GM18507 (cell line): ENCODE measurements around the gene GPR150.
"Not testable (repeated sequence)": the region's sequence is repeated elsewhere in the genome, so short reads cannot be mapped to it uniquely, and the experiment has no call there.

ENCODE experiments used
- DNase-seq: peaks from one replicate; pipeline ENCODE4 v3.0.0; 2011; ENCODE audit warnings: low read depth; ENCODE audit not compliant: insufficient read length; ENCODE audit errors: extremely low spot score
- FAIRE-seq: peaks from 2 replicates; lab custom pipeline; 2011; peaks lifted over from hg19 to GRCh38; lab: Jason Lieb, UNC

The GPR150 gene

GRCh38 chr5:95621839-95622629 is 2.1 kb downstream of the GPR150 start:
- DNase-seq = no peak
- no peak for FAIRE-seq

- DNase-seq = no peak
- no peak for FAIRE-seq
These were observed 3.8 kb downstream of the GPR150 start for GRCh38 chr5:95623706-95624105.

- DNase-seq (no peak), FAIRE-seq (no peak)
These were observed 4.5 kb downstream of the GPR150 start for GRCh38 chr5:95624368-95624767.

GRCh38 chr5:95626701-95627100 is 6.8 kb downstream of the GPR150 start:
- FAIRE-seq = no peak
- no peak for DNase-seq

DNA sequence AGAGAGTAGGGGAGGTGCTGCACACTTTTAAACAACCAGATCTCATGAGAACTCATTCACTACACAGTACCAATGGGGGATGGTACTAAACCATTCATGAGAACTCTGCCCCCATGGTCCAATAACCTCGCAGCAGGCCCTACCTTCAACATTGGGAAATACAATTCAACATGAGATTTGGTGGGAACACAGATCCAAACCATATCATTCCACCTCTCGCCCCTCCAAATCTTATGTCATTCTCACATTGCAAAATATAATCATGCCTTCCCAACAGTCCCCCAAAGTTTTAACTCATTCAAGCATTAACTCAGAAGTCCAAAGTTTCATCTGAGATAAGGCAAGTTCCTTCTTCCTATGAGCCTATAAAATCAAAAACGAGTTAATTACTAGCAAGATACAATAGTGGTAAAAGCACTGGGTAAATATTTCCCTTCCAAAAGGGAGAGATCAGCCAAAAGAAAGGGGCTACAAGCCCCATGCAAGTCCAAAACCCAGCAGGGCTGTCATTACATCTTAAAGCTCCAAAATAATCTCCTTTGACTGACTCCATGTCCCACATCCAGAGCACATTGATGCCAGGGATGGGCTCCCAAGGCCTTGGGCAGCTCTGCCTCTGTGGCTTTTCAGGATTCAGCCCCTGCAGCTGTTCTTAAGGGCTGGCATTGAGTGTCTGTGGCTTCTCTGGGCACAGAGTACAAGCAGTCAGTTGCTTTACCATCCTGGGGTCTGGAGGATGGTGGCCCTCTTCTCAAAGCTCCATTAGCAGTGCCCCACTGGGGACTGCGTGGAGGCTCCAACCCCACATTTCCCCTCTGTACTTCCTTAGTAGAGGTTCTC is 8.3 kb downstream of the GPR150 start:
- FAIRE-seq (no peak), DNase-seq (no peak)

DNA sequence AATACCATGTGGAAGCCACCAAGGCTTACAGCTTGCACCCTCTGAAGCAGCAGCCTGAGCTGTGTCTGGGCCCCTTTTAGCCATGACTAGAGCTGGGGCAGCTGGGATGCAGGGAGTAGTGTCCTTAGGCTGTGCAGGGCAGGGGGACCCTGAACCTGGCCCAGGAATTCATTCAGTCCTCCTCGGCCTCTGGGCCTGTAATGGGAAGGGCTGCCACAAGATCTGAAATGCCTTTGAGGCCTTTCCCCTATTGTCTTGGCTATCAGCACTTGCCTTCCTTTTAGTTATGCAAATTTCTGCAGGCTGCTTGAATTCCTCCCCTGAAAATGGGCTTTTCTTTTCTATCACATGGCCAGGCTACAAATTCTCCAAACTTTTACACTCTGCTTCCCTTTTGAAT is 9.0 kb downstream of the GPR150 start:
- no peak for FAIRE-seq
- DNase-seq = no peak

- no peak for DNase-seq
- no peak for FAIRE-seq
These were observed 10.6 kb downstream of the GPR150 start for GRCh38 chr5:95630394-95630917.

DNA sequence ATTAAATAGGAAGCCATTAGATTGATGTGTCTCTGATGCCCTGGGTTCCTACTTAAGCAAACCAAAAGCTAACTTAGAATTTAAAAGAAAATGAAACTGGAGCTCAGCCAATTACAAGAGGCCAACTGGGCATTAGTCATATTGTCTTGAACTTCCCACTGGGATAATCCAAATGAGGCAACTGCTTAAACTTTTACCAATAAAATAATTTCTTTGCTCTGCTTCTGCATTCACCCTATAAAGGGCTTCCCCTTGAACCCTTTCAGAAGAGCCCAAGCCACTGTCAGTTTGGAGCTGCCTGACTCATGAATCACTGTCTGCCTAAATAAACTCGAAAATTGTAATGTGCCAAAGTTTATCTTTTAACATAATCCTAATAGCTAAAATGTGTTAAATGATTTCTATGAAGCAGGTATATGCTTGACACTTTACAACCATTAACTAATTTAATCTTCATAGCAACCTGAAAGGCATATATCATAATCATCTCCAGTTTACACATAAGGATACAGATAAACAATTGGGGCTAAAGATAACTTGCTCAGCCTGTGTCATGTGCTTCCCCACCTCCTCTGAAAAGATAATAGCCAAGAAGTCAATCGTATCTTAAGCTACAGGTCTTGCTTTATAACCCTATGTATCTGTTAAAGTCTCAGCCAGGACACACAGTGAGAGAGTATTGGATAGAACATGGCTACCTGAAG is 11.5 kb downstream of the GPR150 start:
- FAIRE-seq = no peak
- DNase-seq = no peak

- DNase-seq (no peak), FAIRE-seq (peak; percentile 74)
These were observed 12.2 kb downstream of the GPR150 start for GRCh38 chr5:95631991-95632675.

DNA sequence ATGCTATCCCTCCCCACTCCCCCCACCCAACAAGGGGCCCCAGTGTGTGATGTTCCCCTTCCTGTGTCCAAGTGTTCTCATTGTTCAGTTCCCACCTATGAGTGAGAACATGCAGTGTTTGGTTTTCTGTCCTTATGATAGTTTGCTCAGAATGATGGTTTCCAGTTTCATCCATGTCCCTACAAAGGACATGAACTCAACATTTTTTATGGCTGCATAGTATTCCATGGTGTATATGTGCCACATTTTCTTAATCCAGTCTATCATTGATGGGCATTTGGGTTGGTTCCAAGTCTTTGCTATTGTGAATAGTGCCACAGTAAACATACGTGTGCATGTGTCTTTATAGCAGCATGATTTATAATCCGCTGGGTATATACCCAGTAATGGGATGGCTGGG is 13.1 kb downstream of the GPR150 start:
- DNase-seq, FAIRE-seq: not testable (repeated sequence)

- FAIRE-seq (no peak), DNase-seq (no peak)
These were observed 13.8 kb downstream of the GPR150 start for GRCh38 chr5:95633671-95634070.

DNA sequence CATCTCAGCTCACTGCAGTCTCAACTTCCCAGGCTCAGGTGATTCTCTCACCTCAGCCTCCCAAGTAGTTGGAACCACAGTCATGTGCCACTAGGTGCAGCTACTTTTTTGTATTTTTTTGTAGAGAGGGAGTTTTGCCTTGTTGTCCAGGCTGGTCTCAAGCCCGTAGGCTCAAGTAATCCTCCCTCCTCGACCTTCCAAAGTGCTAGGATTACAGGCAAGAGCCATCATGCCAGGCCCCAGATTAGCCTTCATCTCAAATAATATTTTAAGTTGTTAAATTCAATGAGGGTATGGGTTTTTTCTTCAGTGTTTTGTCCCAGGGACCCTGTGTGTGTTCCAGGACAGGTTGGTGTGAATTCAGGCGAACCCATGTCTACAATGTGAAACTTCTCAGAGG is 14.2 kb downstream of the GPR150 start:
- DNase-seq (no peak), FAIRE-seq (no peak)

GRCh38 chr5:95638632-95639031 is 18.7 kb downstream of the GPR150 start:
- DNase-seq (no peak), FAIRE-seq (no peak)

DNA sequence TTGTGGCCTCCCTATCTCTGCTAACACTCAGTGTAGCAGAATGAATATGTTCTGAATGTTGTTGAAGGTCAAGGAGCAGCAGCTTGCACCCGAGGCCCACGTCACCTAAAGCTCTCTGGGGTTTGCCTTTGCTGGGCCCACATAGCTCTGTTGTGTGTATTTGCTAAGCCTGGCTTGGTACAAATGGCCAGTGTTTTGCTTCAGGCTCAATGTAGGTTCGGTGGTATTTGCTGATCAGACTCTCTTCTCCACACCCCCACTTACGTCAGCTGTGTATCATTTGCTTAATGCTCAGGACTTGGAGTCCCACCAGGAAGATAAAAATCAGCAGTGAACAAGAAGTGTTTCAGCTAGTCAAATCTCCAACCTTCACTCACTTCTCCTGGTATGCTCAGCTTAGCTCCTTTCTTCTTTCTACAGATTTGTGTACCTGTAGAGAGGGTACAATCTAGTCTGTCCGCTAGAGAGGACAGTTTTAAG is 21.9 kb downstream of the GPR150 start:
- DNase-seq = no peak

GRCh38 chr5:95643152-95643551 is 23.3 kb downstream of the GPR150 start:
- FAIRE-seq = no peak
- no peak for DNase-seq

More for the DNA sequence above, 21.9 kb downstream of the GPR150 start:
- no peak for FAIRE-seq

DNA sequence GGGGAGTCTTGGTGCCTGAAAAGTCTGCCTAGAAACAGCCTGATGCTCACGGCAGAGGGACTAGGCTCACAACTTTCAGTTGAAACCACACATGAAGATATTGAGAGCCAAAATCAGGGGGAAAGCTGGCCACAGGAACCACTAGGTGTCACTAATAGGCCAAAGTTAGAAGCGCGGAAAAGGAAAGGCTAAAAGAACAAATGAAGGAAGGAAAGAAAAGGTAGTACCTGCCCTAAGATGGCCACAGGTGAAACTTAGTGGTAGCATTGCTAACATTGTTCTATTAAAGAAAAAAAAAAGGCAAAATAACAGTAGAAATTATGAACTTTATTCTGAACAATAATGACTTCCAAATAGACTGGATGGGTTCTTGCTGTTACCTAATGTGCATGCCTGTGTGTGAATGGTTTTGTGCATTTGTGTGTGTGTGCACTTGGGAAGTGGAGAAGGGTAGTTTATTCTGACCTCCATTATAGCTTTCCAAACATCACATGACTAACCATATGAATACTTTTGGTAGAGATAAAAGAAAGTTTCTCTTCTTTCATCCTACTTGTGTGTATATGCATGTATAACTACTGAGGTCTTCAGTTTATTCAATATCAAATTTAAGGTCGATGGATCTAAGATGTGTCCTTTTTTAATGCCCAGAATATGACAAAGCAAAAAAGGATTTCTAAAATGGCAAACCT is 24.6 kb downstream of the GPR150 start:
- FAIRE-seq (peak; percentile 83), DNase-seq (no peak)

DNA sequence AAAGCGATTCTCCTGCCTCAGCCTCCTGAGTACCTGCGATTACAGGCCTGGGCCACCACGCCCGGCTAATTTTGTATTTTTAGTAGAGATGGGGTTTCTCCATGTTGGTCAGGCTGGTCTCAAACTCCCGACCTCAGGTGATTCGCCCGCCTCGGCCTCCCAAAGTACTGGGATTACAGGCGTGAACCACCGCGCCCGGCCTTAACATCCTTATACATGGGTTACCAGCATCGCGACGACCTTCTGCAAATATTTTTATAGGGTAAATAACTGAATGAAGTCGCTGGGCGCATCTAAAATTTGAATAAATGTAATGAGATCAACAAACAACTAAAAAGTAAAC is 26.3 kb downstream of the GPR150 start:
- not testable (repeated sequence) for DNase-seq, FAIRE-seq

DNA sequence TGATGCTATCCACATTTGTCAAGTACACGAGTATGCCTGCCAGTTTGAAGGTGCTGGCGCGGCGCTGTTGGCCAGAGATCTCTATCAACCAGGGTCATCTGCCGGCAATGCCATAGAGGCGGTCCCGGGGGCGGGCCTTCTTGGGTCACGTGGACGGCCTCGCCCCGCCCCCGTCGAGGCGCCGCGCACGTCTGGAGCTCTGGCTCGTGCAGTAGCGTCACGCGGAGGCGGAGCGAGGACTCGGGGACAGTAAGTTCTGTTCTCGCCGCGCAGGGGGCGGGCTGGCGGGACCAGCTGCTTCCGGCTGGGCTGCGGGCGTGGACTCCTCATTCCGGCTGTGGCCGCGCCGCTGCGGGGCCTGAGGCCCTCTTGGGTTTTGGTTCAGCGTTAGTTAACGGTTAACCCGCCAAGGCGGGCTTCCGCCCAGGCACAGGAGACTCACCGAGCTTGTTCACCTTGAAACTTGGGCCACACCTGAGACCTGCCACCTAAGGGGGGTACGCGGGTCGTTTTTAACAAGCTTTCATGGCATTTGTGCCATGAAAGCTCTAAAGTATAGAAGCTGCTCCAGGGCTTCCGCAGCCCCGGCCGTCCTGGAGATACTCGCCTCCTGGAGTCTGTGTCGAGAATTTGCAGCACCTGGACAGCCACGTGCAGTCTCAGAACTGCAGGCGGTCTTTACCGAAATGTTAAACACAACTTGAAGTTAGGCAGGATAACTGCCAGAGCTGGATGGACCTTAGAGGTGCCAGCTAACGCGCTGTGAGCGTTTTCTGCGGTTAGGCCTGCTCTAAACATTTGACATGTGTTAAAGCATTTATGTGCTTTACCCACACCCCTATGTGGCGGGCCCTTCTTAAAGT is 26.9 kb downstream of the GPR150 start, which contains the start of gene RFESD:
Gene RFESD, plus strand, starts transcription at position 209 of the 863 bp plus-strand sequence. CDS start 5,495 bp downstream, outside the sequence.
- FAIRE-seq (peak; percentile 96), DNase-seq (peak; percentile 81)
